Measurements from ENCODE around the gene SMPD2. TPM values are rescaled to one million over a fixed set of nuclear protein-coding genes. Genes with fewer than 3 reads are reported as not detected.

SMPD2 gene
- total and polyA plus RNA-seq, 2 experiments from 2014 or later: 11.1 to 12.5 TPM

- Histone ChIP-seq H3K27me3 (no peaks in the 10 kb centered on the region), H3K36me3 (no peaks in the 10 kb centered on the region), H3K27ac (peak overlapping the region; percentile 32), H3K4me3 (no peak overlapping the region), H3K9me3 (ENCODE audit: low read depth) (no peaks in the 10 kb centered on the region), H3K4me1 (ENCODE audit: low read depth) (peaks cover 7% of the 10 kb centered on the region)
- TF ChIP-seq CTCF (IDR thresholded peaks at IDR 0.05; ENCODE audit: low read depth, low read length): no peak
- DNase-seq (ENCODE audit: low read depth in 1 of 2, low spot score in 1 of 2): peak; percentile 32 to 45
Measured at GRCh38 chr6:109491207-109491938, 50.8 kb downstream of the SMPD2 start.

Other genes with a start within 250 kb of the SMPD2 start
- 71.1 and 105 TPM in 2 replicates for gene CD164, start 58.3 kb upstream of the SMPD2 start, total RNA-seq
- gene CD164, start 58.3 kb upstream of the SMPD2 start, polyA plus RNA-seq: 181 and 263 TPM in 2 replicates
- gene PPIL6, start 96 bp upstream of the SMPD2 start, total RNA-seq: 4.1 and 7.3 TPM in 2 replicates
- gene PPIL6, start 96 bp upstream of the SMPD2 start, polyA plus RNA-seq: 8.7 and 14.7 TPM in 2 replicates
- gene MICAL1, start 15.0 kb downstream of the SMPD2 start, total RNA-seq: 10.3 and 19.6 TPM in 2 replicates
- 6.8 and 8.6 TPM in 2 replicates for gene MICAL1, start 15.0 kb downstream of the SMPD2 start, polyA plus RNA-seq
- gene ZBTB24, start 42.5 kb downstream of the SMPD2 start, total RNA-seq: 4.3 and 5.3 TPM in 2 replicates
- 2.6 and 4.0 TPM in 2 replicates for gene ZBTB24, start 42.5 kb downstream of the SMPD2 start, polyA plus RNA-seq